ENCODE results near the gene CALHM4.
"Not testable (repeated sequence)": the region's sequence is repeated elsewhere in the genome, so short reads cannot be mapped to it uniquely, and the experiment has no call there.

CALHM4 gene

GRCh38 chr6:116586738-116587137 is 33.2 kb downstream of the CALHM4 start:
- Histone ChIP-seq H3K4me2 (ENCODE audit: low read depth, low read length) (no peak overlapping the region), H3K27ac (ENCODE audit: low read length) (no peak overlapping the region), H2AFZ (ENCODE audit: low read length) (no peak overlapping the region), H3K4me1 (ENCODE audit: low read length) (no peaks in the 10 kb centered on the region), H3F3A (ENCODE audit: insufficient read depth, low read length) (no peaks in the 10 kb centered on the region), H3K4me3 (ENCODE audit: low read length) (no peak overlapping the region), H3K9ac (ENCODE audit: low read length) (no peak overlapping the region), H3K27me3 (replicated peaks; ENCODE audit: insufficient read depth, low read length) (no peaks in the 10 kb centered on the region), H3K36me3 (replicated peaks; ENCODE audit: insufficient read depth, low read length) (peaks cover 4% of the 10 kb centered on the region), H3K9me3 (replicated peaks; ENCODE audit: insufficient read depth, low read length) (no peaks in the 10 kb centered on the region), H4K20me1 (ENCODE audit: insufficient read depth, low read length) (no peaks in the 10 kb centered on the region), H3K79me2 (ENCODE audit: low read length) (0 out of 2 replicates have a peak, but pooled peaks cover 13% of the 10 kb centered on the region), H3K9me2 (replicated peaks; ENCODE audit: insufficient read depth, low read length) (no peaks in the 10 kb centered on the region)
- TF ChIP-seq CTCF (IDR thresholded peaks at IDR 0.05; ENCODE audit: low read length) (no peak), EZH2phosphoT487 (IDR thresholded peaks at IDR 0.05; ENCODE audit: low read length) (no peak), EZH2 (optimal IDR thresholded peaks at IDR 0.05; ENCODE audit: low read depth, low read length) (no peak)
- no peak for DNase-seq

GRCh38 chr6:116595247-116595646 is 41.7 kb downstream of the CALHM4 start:
- no peak overlapping the region for H2AFZ ChIP-seq (ENCODE audit: low read length)
- no peak overlapping the region for H3K4me2 ChIP-seq (ENCODE audit: low read depth, low read length)
- no peaks in the 10 kb centered on the region for H3K9me3 ChIP-seq (replicated peaks; ENCODE audit: insufficient read depth, low read length)
- H4K20me1 ChIP-seq (ENCODE audit: insufficient read depth, low read length) = no peaks in the 10 kb centered on the region
- H3K27ac ChIP-seq (ENCODE audit: low read length) = no peak overlapping the region
- no peaks in the 10 kb centered on the region for H3K27me3 ChIP-seq (replicated peaks; ENCODE audit: insufficient read depth, low read length)
- H3K4me1 ChIP-seq (ENCODE audit: low read length) = no peaks in the 10 kb centered on the region
- no peak for DNase-seq
- no peaks in the 10 kb centered on the region for H3K9me2 ChIP-seq (replicated peaks; ENCODE audit: insufficient read depth, low read length)
- no peak overlapping the region for H3K4me3 ChIP-seq (ENCODE audit: low read length)
- H3K36me3 ChIP-seq (replicated peaks; ENCODE audit: insufficient read depth, low read length) = peaks cover 2% of the 10 kb centered on the region
- H3K79me2 ChIP-seq (ENCODE audit: low read length) = no peaks in the 10 kb centered on the region
- no peak overlapping the region for H3K9ac ChIP-seq (ENCODE audit: low read length)
- H3F3A ChIP-seq (ENCODE audit: insufficient read depth, low read length) = no peaks in the 10 kb centered on the region
- TF ChIP-seq EZH2 (optimal IDR thresholded peaks at IDR 0.05; ENCODE audit: low read depth, low read length) (no peak), EZH2phosphoT487 (IDR thresholded peaks at IDR 0.05; ENCODE audit: low read length) (no peak), CTCF (IDR thresholded peaks at IDR 0.05; ENCODE audit: low read length) (no peak)

GRCh38 chr6:116596815-116597214 is 43.3 kb downstream of the CALHM4 start:
- Histone ChIP-seq H3K9me2 (replicated peaks; ENCODE audit: insufficient read depth, low read length) (no peaks in the 10 kb centered on the region), H3F3A (ENCODE audit: insufficient read depth, low read length) (no peaks in the 10 kb centered on the region), H3K4me2 (ENCODE audit: low read depth, low read length) (no peak overlapping the region), H3K4me1 (ENCODE audit: low read length) (no peaks in the 10 kb centered on the region), H3K9me3 (replicated peaks; ENCODE audit: insufficient read depth, low read length) (no peaks in the 10 kb centered on the region), H3K4me3 (ENCODE audit: low read length) (no peak overlapping the region), H3K9ac (ENCODE audit: low read length) (no peak overlapping the region), H4K20me1 (ENCODE audit: insufficient read depth, low read length) (no peaks in the 10 kb centered on the region), H2AFZ (ENCODE audit: low read length) (no peak overlapping the region), H3K36me3 (replicated peaks; ENCODE audit: insufficient read depth, low read length) (no peaks in the 10 kb centered on the region; the same call in 1 of the 2 replicates), H3K27ac (ENCODE audit: low read length) (no peak overlapping the region), H3K79me2 (ENCODE audit: low read length) (no peaks in the 10 kb centered on the region), H3K27me3 (replicated peaks; ENCODE audit: insufficient read depth, low read length) (no peaks in the 10 kb centered on the region)
- TF ChIP-seq EZH2 (optimal IDR thresholded peaks at IDR 0.05; ENCODE audit: low read depth, low read length) (no peak), CTCF (IDR thresholded peaks at IDR 0.05; ENCODE audit: low read length) (no peak), EZH2phosphoT487 (IDR thresholded peaks at IDR 0.05; ENCODE audit: low read length) (no peak)
- DNase-seq = no peak

- not testable (repeated sequence) for H3K4me2 ChIP-seq (ENCODE audit: low read depth, low read length); H3K9me2 ChIP-seq (replicated peaks; ENCODE audit: insufficient read depth, low read length); H3K4me3 ChIP-seq (ENCODE audit: low read length); H3K27ac ChIP-seq (ENCODE audit: low read length); H3K36me3 ChIP-seq (replicated peaks; ENCODE audit: insufficient read depth, low read length); H2AFZ ChIP-seq (ENCODE audit: low read length); H4K20me1 ChIP-seq (ENCODE audit: insufficient read depth, low read length); H3K9ac ChIP-seq (ENCODE audit: low read length); H3F3A ChIP-seq (ENCODE audit: insufficient read depth, low read length); DNase-seq; H3K79me2 ChIP-seq (ENCODE audit: low read length); H3K4me1 ChIP-seq (ENCODE audit: low read length); H3K9me3 ChIP-seq (replicated peaks; ENCODE audit: insufficient read depth, low read length); H3K27me3 ChIP-seq (replicated peaks; ENCODE audit: insufficient read depth, low read length)
These were observed 50.4 kb downstream of the CALHM4 start for GRCh38 chr6:116603916-116604315.

- not testable (repeated sequence) for H3K9ac ChIP-seq (ENCODE audit: low read length); H4K20me1 ChIP-seq (ENCODE audit: insufficient read depth, low read length); H3K9me2 ChIP-seq (replicated peaks; ENCODE audit: insufficient read depth, low read length); DNase-seq; H3K4me2 ChIP-seq (ENCODE audit: low read depth, low read length); H3K4me1 ChIP-seq (ENCODE audit: low read length); H3K27me3 ChIP-seq (replicated peaks; ENCODE audit: insufficient read depth, low read length); H3K79me2 ChIP-seq (ENCODE audit: low read length); H3K36me3 ChIP-seq (replicated peaks; ENCODE audit: insufficient read depth, low read length); H2AFZ ChIP-seq (ENCODE audit: low read length); H3F3A ChIP-seq (ENCODE audit: insufficient read depth, low read length); H3K9me3 ChIP-seq (replicated peaks; ENCODE audit: insufficient read depth, low read length); H3K4me3 ChIP-seq (ENCODE audit: low read length); H3K27ac ChIP-seq (ENCODE audit: low read length)
These were observed 51.3 kb downstream of the CALHM4 start for GRCh38 chr6:116604868-116605267.

Data from MM.1S (cell line).